H7 (cell line): Measurements from ENCODE around the gene ZNF385B. TPM values are rescaled to one million over a fixed set of nuclear protein-coding genes. Genes with fewer than 3 reads are reported as not detected.

Experiments
- DNase-seq: peaks from one replicate; pipeline ENCODE4 v3.0.0; 2012
- H3K27me3 ChIP-seq: 2 replicates; pipeline ENCODE4 v1.6.0; 2011; ENCODE audit warnings: mild to moderate bottlenecking, low read length; ENCODE audit not compliant: control insufficient read depth, insufficient read depth
- H3K36me3 ChIP-seq: replicated peaks from 2 replicates; pipeline ENCODE4 v1.5.1; 2011; ENCODE audit warnings: low read length; ENCODE audit not compliant: control insufficient read depth, insufficient read depth
- H3K4me3 ChIP-seq: 2 replicates; pipeline ENCODE4 v1.5.1; 2011; ENCODE audit warnings: low read depth, mild to moderate bottlenecking, control low read depth, low read length, moderate library complexity; ENCODE audit not compliant: insufficient read depth
- total RNA-seq: library from RNA; depleted of rRNA; stranded (reverse); fragments of >200 nt; shearing (Covaris generic); gene quantifications from 2 replicates; pipeline ENCODE4 v1.2.3, GENCODE V29; 2014; rRNA removed

Gene ZNF385B
- total RNA-seq, 1 experiment from 2014 or later: 0.90 TPM

- no peak for DNase-seq
- no peak overlapping the region for H3K4me3 ChIP-seq
- H3K27me3 ChIP-seq: no peaks in the 10 kb centered on the region
Measured at GRCh38 chr2:179429060-179429471, 432.3 kb downstream of the ZNF385B start.

GRCh38 chr2:179428649-179429048, 432.8 kb downstream of the ZNF385B start:
- Histone ChIP-seq H3K36me3 (no peaks in the 10 kb centered on the region), H3K27me3 (no peaks in the 10 kb centered on the region), H3K4me3 (no peak overlapping the region)
- DNase-seq: no peak

More at GRCh38 chr2:179429060-179429471, 432.3 kb downstream of the ZNF385B start:
- H3K36me3 ChIP-seq: no peaks in the 10 kb centered on the region

- no peak overlapping the region for H3K4me3 ChIP-seq
- no peak for DNase-seq
- no peaks in the 10 kb centered on the region for H3K36me3 ChIP-seq
- no peaks in the 10 kb centered on the region for H3K27me3 ChIP-seq
Measured at GRCh38 chr2:179427065-179427464, 434.3 kb downstream of the ZNF385B start.

- Histone ChIP-seq H3K36me3 (no peaks in the 10 kb centered on the region), H3K27me3 (no peaks in the 10 kb centered on the region), H3K4me3 (no peak overlapping the region)
- DNase-seq: no peak
Measured at GRCh38 chr2:179424571-179424970, 436.8 kb downstream of the ZNF385B start.

- Histone ChIP-seq H3K27me3 (no peaks in the 10 kb centered on the region), H3K36me3 (no peaks in the 10 kb centered on the region), H3K4me3 (no peak overlapping the region)
- no peak for DNase-seq
Measured at GRCh38 chr2:179422037-179422643, 439.3 kb downstream of the ZNF385B start.

- no peak overlapping the region for H3K4me3 ChIP-seq
- H3K27me3 ChIP-seq: no peaks in the 10 kb centered on the region
- H3K36me3 ChIP-seq: no peaks in the 10 kb centered on the region
- no peak for DNase-seq
Measured at GRCh38 chr2:179417436-179417949, 443.9 kb downstream of the ZNF385B start.

- H3K27me3 ChIP-seq: no peaks in the 10 kb centered on the region
Measured at GRCh38 chr2:179412112-179412511, 449.3 kb downstream of the ZNF385B start.

GRCh38 chr2:179410552-179411356, 450.7 kb downstream of the ZNF385B start:
- H3K4me3 ChIP-seq: no peak overlapping the region
- DNase-seq: peak; percentile 12
- H3K27me3 ChIP-seq: no peaks in the 10 kb centered on the region
- no peaks in the 10 kb centered on the region for H3K36me3 ChIP-seq

More at GRCh38 chr2:179412112-179412511, 449.3 kb downstream of the ZNF385B start:
- Histone ChIP-seq H3K4me3 (no peak overlapping the region), H3K36me3 (no peaks in the 10 kb centered on the region)
- DNase-seq: no peak

- no peak for DNase-seq
- Histone ChIP-seq H3K4me3 (no peak overlapping the region), H3K36me3 (no peaks in the 10 kb centered on the region), H3K27me3 (no peaks in the 10 kb centered on the region)
Measured at GRCh38 chr2:179403624-179404023, 457.8 kb downstream of the ZNF385B start.

GRCh38 chr2:179393481-179393880, 467.9 kb downstream of the ZNF385B start:
- H3K27me3 ChIP-seq: no peaks in the 10 kb centered on the region
- H3K36me3 ChIP-seq: no peaks in the 10 kb centered on the region
- H3K4me3 ChIP-seq: no peak overlapping the region
- DNase-seq: no peak

Other genes starting within 250 kb of the ZNF385B start
- 17.5 and 28.3 TPM in 2 replicates for gene CWC22, start 145.7 kb upstream of the ZNF385B start, total RNA-seq